H9 (cell line): ENCODE measurements around the gene OR4C11. TPM values are rescaled to one million over a fixed set of nuclear protein-coding genes. Genes with fewer than 3 reads are reported as not detected.

Experiments used
- DNase-seq: peaks from one replicate; pipeline ENCODE4 v3.0.0-alpha.2; 2017
- H2AFZ ChIP-seq: one replicate; pipeline ENCODE4 v1.6.1; 2013; ENCODE audit warnings: mild to moderate bottlenecking, low read length, control low read depth, moderate library complexity
- H2AK5ac ChIP-seq: 2 replicates; pipeline ENCODE4 v1.6.1; 2013; ENCODE audit warnings: low read length, control low read depth, mixed read lengths; ENCODE audit not compliant: insufficient read length
- H2BK120ac ChIP-seq: one replicate; pipeline ENCODE4 v1.6.1; 2013; ENCODE audit warnings: low read depth, mild to moderate bottlenecking, low read length, control low read depth, inconsistent platforms; ENCODE audit not compliant: poor library complexity, severe bottlenecking
- H2BK12ac ChIP-seq: 2 replicates; pipeline ENCODE4 v1.6.1; 2013; ENCODE audit warnings: low read length, control low read depth, mixed read lengths, low read depth; ENCODE audit not compliant: insufficient read length
- H2BK15ac ChIP-seq: 2 replicates; pipeline ENCODE4 v1.6.1; 2013; ENCODE audit warnings: low read depth, low read length, control low read depth
- H2BK20ac ChIP-seq: one replicate; pipeline ENCODE4 v1.6.1; 2013; ENCODE audit warnings: low read depth, mild to moderate bottlenecking, low read length, control low read depth, inconsistent platforms; ENCODE audit not compliant: poor library complexity, severe bottlenecking
- H2BK5ac ChIP-seq: 2 replicates; pipeline ENCODE4 v1.6.1; 2013; ENCODE audit warnings: low read length, control low read depth, mixed read lengths; ENCODE audit not compliant: insufficient read length
- H3K14ac ChIP-seq: 2 replicates; pipeline ENCODE4 v1.6.1; 2013; ENCODE audit warnings: low read length, control low read depth; ENCODE audit not compliant: insufficient read depth
- H3K18ac ChIP-seq: 2 replicates; pipeline ENCODE4 v1.6.1; 2013; ENCODE audit warnings: low read depth, mild to moderate bottlenecking, mixed read lengths, low read length, control low read depth; ENCODE audit not compliant: insufficient read length
- H3K23ac ChIP-seq: 2 replicates; pipeline ENCODE4 v1.6.1; 2013; ENCODE audit warnings: low read length, control low read depth, mixed read lengths, low read depth; ENCODE audit not compliant: insufficient read length
- H3K23me2 ChIP-seq: 2 replicates; pipeline ENCODE4 v1.6.1; 2013; ENCODE audit warnings: low read depth, mild to moderate bottlenecking, mixed read lengths, low read length, control low read depth; ENCODE audit not compliant: insufficient read length, poor library complexity, severe bottlenecking
- H3K27ac ChIP-seq: 2 replicates; pipeline ENCODE4 v1.5.1; 2013; ENCODE audit warnings: low read length, control low read depth, mixed read lengths, low read depth; ENCODE audit not compliant: insufficient read length
- H3K27me3 ChIP-seq: 2 replicates; pipeline ENCODE4 v1.6.1; 2013; ENCODE audit warnings: low read length, control low read depth, inconsistent platforms; ENCODE audit not compliant: insufficient read depth
- H3K4ac ChIP-seq: 2 replicates; pipeline ENCODE4 v1.6.1; 2013; ENCODE audit warnings: low read depth, mild to moderate bottlenecking, control low read depth, inconsistent platforms, low read length, moderate library complexity
- H3K4me1 ChIP-seq: 2 replicates; pipeline ENCODE4 v1.6.1; 2013; ENCODE audit warnings: low read length, control low read depth, inconsistent platforms; ENCODE audit not compliant: insufficient read depth
- H3K4me2 ChIP-seq: 2 replicates; pipeline ENCODE4 v1.6.1; 2013; ENCODE audit warnings: low read length, control low read depth, mixed read lengths; ENCODE audit not compliant: insufficient read length, insufficient read depth
- H3K56ac ChIP-seq: 2 replicates; pipeline ENCODE4 v1.6.1; 2013; ENCODE audit warnings: low read depth, mild to moderate bottlenecking, mixed read lengths, low read length, control low read depth; ENCODE audit not compliant: insufficient read length
- H3K79me1 ChIP-seq: 2 replicates; pipeline ENCODE4 v1.6.1; 2013; ENCODE audit warnings: low read depth, mild to moderate bottlenecking, moderate library complexity, low read length, control low read depth, inconsistent platforms; ENCODE audit not compliant: insufficient read depth, poor library complexity, severe bottlenecking
- H3K79me2 ChIP-seq: 2 replicates; pipeline ENCODE4 v1.6.1; 2013; ENCODE audit warnings: low read length, control low read depth, inconsistent platforms; ENCODE audit not compliant: insufficient read depth
- H3K9ac ChIP-seq: 2 replicates; pipeline ENCODE4 v1.6.1; 2013; ENCODE audit warnings: low read length, control low read depth, mixed read lengths; ENCODE audit not compliant: insufficient read length; ENCODE audit errors: extremely low read depth
- H3K9me3 ChIP-seq: one replicate; pipeline ENCODE4 v1.6.1; 2013; ENCODE audit warnings: low read depth, low read length, inconsistent platforms; ENCODE audit not compliant: control insufficient read depth
- H3T11ph ChIP-seq: one replicate; pipeline ENCODE4 v1.6.1; 2013; ENCODE audit warnings: mild to moderate bottlenecking, low read length, control low read depth, inconsistent platforms
- H4K20me1 ChIP-seq: one replicate; pipeline ENCODE4 v1.6.1; 2013; ENCODE audit not compliant: control insufficient read depth, insufficient read length, insufficient read depth
- H4K5ac ChIP-seq: 2 replicates; pipeline ENCODE4 v1.6.1; 2013; ENCODE audit warnings: low read depth, mild to moderate bottlenecking, mixed read lengths, low read length, control low read depth; ENCODE audit not compliant: insufficient read length
- H4K8ac ChIP-seq: replicated peaks from 2 replicates; pipeline ENCODE4 v1.6.1; 2013; ENCODE audit warnings: low read length, control low read depth, mixed read lengths, low read depth; ENCODE audit not compliant: insufficient read length
- H4K91ac ChIP-seq: 2 replicates; pipeline ENCODE4 v1.6.1; 2013; ENCODE audit warnings: low read depth, mild to moderate bottlenecking, moderate library complexity, mixed read lengths, low read length, control low read depth; ENCODE audit not compliant: insufficient read length
- H3K27ac Mint-ChIP-seq, 3 experiments: 2 replicates in 2 of 3; 3 replicates in 1 of 3; pipeline ENCODE4 v1.8.0; 2020 to 2021; ENCODE audit warnings: mixed read lengths in 3 of 3, mild to moderate bottlenecking in 1 of 3, moderate library complexity in 1 of 3
- H3K27me3 Mint-ChIP-seq: 2 replicates; pipeline ENCODE4 v1.8.0; 2021; ENCODE audit warnings: low read depth, mild to moderate bottlenecking, moderate library complexity, mixed read lengths
- H3K36me3 Mint-ChIP-seq, 3 experiments: 2 replicates in 2 of 3; 3 replicates in 1 of 3; pipeline ENCODE4 v1.8.0; 2020 to 2021; ENCODE audit warnings: low read depth in 3 of 3, mixed read lengths in 3 of 3; ENCODE audit not compliant: insufficient read depth in 1 of 3
- H3K4me1 Mint-ChIP-seq, 2 experiments: 2 replicates each; pipeline ENCODE4 v1.8.0; 2020; ENCODE audit warnings: mixed read lengths in 2 of 2
- H3K4me3 Mint-ChIP-seq, 2 experiments: 2 replicates in 1 of 2; 3 replicates in 1 of 2; pipeline ENCODE4 v1.8.0; 2020 to 2021; ENCODE audit warnings: mild to moderate bottlenecking in 2 of 2, mixed read lengths in 2 of 2, moderate library complexity in 1 of 2
- H3K9me3 Mint-ChIP-seq, 2 experiments: 2 replicates in 1 of 2; 3 replicates in 1 of 2; pipeline ENCODE4 v1.8.0; 2020; ENCODE audit warnings: mild to moderate bottlenecking in 2 of 2, mixed read lengths in 2 of 2, moderate library complexity in 1 of 2
- WGBS: extraction: QIAGEN DNeasy Blood & Tissue Kit; methylation state at CpG from one replicate; pipeline ENCODE4 v1.1.7; 2013; ENCODE audit warnings: missing lambda C conversion rate, low lambda C conversion rate, mixed read lengths; ENCODE audit not compliant: insufficient read length; ENCODE audit errors: extremely low coverage; 5-methylcytosine and 5-hydroxymethylcytosine counted together
- total RNA-seq: library from RNA; stranded (reverse); gene quantifications from 2 replicates; pipeline ENCODE4 v1.2.1, GENCODE V29; 2021
- TF ChIP-seq, protein P1 (sequence below): fragments of 200-600 bp; sonication (generic); conservative IDR thresholded peaks from 3 replicates; pipeline ENCODE4 v1.8.0; 2021; ENCODE audit warnings: antibody characterized with exemption, mild to moderate bottlenecking

The OR4C11 gene
- total RNA-seq, 1 experiment from 2014 or later: not detected

DNA sequence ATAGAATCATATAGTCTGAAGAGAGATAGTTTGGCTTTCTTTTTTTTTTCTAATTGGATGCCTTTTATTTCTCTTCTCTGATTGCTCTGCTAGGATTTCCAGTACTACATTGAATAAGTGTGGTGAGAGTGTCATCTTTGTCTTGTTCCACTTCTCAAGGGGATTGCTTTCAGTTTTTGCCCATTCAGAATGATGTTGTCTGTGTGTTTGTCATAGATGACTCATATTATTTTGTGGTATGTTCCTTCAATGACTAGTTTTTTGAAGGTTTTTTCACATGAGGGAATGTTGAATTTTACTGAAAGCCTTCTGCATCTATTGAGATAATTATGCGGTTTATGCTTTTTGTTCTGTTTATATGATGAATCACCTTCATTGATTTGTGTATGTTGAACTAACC lies 17.1 kb upstream of the OR4C11 start:
- Histone ChIP-seq H3K14ac (no peak overlapping the region), H3K27me3 (no peaks in the 10 kb centered on the region), H3K56ac (no peak overlapping the region), H3K79me2 (no peaks in the 10 kb centered on the region), H4K91ac (no peak overlapping the region), H3K4me2 (no peak overlapping the region), H4K20me1 (no peaks in the 10 kb centered on the region), H3K9me3 (peaks cover 14% of the 10 kb centered on the region), H3K23me2 (no peaks in the 10 kb centered on the region), H2AK5ac (no peak overlapping the region), H3K27ac (no peak overlapping the region), H3K9ac (no peak overlapping the region), H2BK5ac (no peak overlapping the region), H3K23ac (no peak overlapping the region), H2BK15ac (no peak overlapping the region), H2BK20ac (no peak overlapping the region), H3K18ac (no peak overlapping the region), H2AFZ (no peak overlapping the region), H3K4me1 (no peaks in the 10 kb centered on the region), H4K8ac (no peak overlapping the region), H4K5ac (no peak overlapping the region), H3K4ac (no peak overlapping the region), H3T11ph (no peak overlapping the region), H3K79me1 (no peaks in the 10 kb centered on the region), H2BK12ac (no peak overlapping the region), H2BK120ac (no peak overlapping the region)
- Mint-ChIP-seq H3K4me3 (no peak overlapping the region), H3K27ac (no peak overlapping the region), H3K27me3 (no peaks in the 10 kb centered on the region; the same call in 1 of the 2 replicates), H3K9me3 (peaks cover 73 to 75% of the 10 kb centered on the region in 2 experiments), H3K4me1 (no peaks in the 10 kb centered on the region), H3K36me3 (peaks cover 0 to 2% (median 0%) of the 10 kb centered on the region in 3 experiments; a peak in 3 of 7 replicates)
- no CpG with 5 or more reads among the region's 1 CpG for WGBS
- no peak for DNase-seq
- TF ChIP-seq, protein P1, sequence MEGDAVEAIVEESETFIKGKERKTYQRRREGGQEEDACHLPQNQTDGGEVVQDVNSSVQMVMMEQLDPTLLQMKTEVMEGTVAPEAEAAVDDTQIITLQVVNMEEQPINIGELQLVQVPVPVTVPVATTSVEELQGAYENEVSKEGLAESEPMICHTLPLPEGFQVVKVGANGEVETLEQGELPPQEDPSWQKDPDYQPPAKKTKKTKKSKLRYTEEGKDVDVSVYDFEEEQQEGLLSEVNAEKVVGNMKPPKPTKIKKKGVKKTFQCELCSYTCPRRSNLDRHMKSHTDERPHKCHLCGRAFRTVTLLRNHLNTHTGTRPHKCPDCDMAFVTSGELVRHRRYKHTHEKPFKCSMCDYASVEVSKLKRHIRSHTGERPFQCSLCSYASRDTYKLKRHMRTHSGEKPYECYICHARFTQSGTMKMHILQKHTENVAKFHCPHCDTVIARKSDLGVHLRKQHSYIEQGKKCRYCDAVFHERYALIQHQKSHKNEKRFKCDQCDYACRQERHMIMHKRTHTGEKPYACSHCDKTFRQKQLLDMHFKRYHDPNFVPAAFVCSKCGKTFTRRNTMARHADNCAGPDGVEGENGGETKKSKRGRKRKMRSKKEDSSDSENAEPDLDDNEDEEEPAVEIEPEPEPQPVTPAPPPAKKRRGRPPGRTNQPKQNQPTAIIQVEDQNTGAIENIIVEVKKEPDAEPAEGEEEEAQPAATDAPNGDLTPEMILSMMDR: no peak
